K562 (cell line): Measurements from ENCODE around the gene KDM2B. TPM values are rescaled to one million over a fixed set of nuclear protein-coding genes. Genes with fewer than 3 reads are reported as not detected.

Experiments
- ATAC-seq: fragments of 200-7000 bp; cut with Tn5 transposase; 3 replicates; pipeline ENCODE4 v1.9.1; 2020; ENCODE audit warnings: moderate library complexity
- BruUV-seq: library from RNA; stranded (reverse); fragments of 400-500 nt; replicated peaks from 2 replicates; lab custom pipeline; 2021; lab: Mats Ljungman, UMichigan
- CTCF ChIA-PET: fragments of 300-600 bp; formaldehyde crosslinking; extraction: SDS; loops from one replicate; lab custom pipeline; 2021; ENCODE audit warnings: low intra/inter-chr PET ratio; lab: Yijun Ruan, JAX
- POLR2A ChIA-PET: fragments of 300-600, 350-650 bp; sonication (Branson Sonifier 250); formaldehyde crosslinking; extraction: SDS; loops from one replicate; lab custom pipeline; 2021; ENCODE audit warnings: antibody characterized with exemption, inconsistent platforms; lab: Yijun Ruan, JAX
- DNase-seq, 4 experiments: peaks; one replicate each; pipeline versions ENCODE4 v3.0.0 to v3.0.0-alpha.2; 2011 to 2018; ENCODE audit warnings: low spot score in 3 of 4, mixed read lengths in 3 of 4; ENCODE audit errors: extremely low read depth in 1 of 4
- FAIRE-seq: peaks from 2 replicates; lab custom pipeline; 2011; peaks lifted over from hg19 to GRCh38; lab: Jason Lieb, UNC
- H2AFZ ChIP-seq: 2 replicates; pipeline ENCODE4 v1.6.0; 2011; ENCODE audit warnings: low read depth, low read length, control low read depth, inconsistent platforms
- H3K27ac ChIP-seq: fragments of 200-600 bp; 3 replicates; pipeline ENCODE4 v1.8.0; 2011; ENCODE audit warnings: low read depth, mild to moderate bottlenecking, control low read depth, inconsistent platforms, low read length, moderate library complexity, mixed read lengths; ENCODE audit errors: extremely low read depth
- H3K27me3 ChIP-seq, 2 experiments: fragments of 300-600 bp in 1 of 2; 2 replicates in 1 of 2; 3 replicates in 1 of 2; pipeline versions ENCODE4 v1.6.0 to v1.8.0; 2011; ENCODE audit warnings: inconsistent platforms in 2 of 2, low read length in 2 of 2, mild to moderate bottlenecking in 1 of 2, mixed read lengths in 1 of 2, moderate library complexity in 1 of 2; ENCODE audit not compliant: control insufficient read depth in 2 of 2, insufficient read depth in 2 of 2
- H3K36me3 ChIP-seq: fragments of 300-600 bp; 3 replicates; pipeline ENCODE4 v1.8.0; 2011; ENCODE audit warnings: mild to moderate bottlenecking, low read length, inconsistent platforms; ENCODE audit not compliant: control insufficient read depth, insufficient read depth
- H3K4me1 ChIP-seq, 2 experiments: fragments of 200-600 bp in 1 of 2; replicated peaks in 1 of 2; 2 replicates in 1 of 2; 3 replicates in 1 of 2; pipeline versions ENCODE4 v1.5.1 to v1.8.0; 2011; ENCODE audit warnings: inconsistent platforms in 2 of 2, low read length in 2 of 2, mild to moderate bottlenecking in 1 of 2, mixed read lengths in 1 of 2, moderate library complexity in 1 of 2; ENCODE audit not compliant: control insufficient read depth in 2 of 2, insufficient read depth in 2 of 2
- H3K4me2 ChIP-seq: 2 replicates; pipeline ENCODE4 v1.6.1; 2011; ENCODE audit warnings: low read length, control low read depth, inconsistent platforms, mixed read lengths; ENCODE audit not compliant: insufficient read depth
- H3K4me3 ChIP-seq: fragments of 200-600 bp; sonication (generic), shearing (Covaris generic); 2 replicates; pipeline ENCODE4 v1.5.1; 2016; ENCODE audit warnings: control low read depth, inconsistent platforms
- H3K79me2 ChIP-seq: fragments of 200-600 bp; 3 replicates; pipeline ENCODE4 v1.8.0; 2011; ENCODE audit warnings: low read length, inconsistent platforms; ENCODE audit not compliant: control insufficient read depth, insufficient read depth
- H3K9ac ChIP-seq, 2 experiments: 2 replicates each; pipeline versions ENCODE4 v1.6.0 to v1.6.1; 2011; ENCODE audit warnings: low read depth in 2 of 2, low read length in 2 of 2, control low read depth in 1 of 2, inconsistent platforms in 1 of 2, mild to moderate bottlenecking in 1 of 2, mixed read lengths in 1 of 2; ENCODE audit not compliant: insufficient read depth in 1 of 2
- H3K9me1 ChIP-seq: one replicate; pipeline ENCODE4 v1.6.0; 2011; ENCODE audit warnings: inconsistent platforms, mild to moderate bottlenecking, low read length, moderate library complexity; ENCODE audit not compliant: control insufficient read depth, insufficient read depth
- H3K9me3 ChIP-seq: replicated peaks from 2 replicates; pipeline ENCODE4 v1.5.1; 2011; ENCODE audit warnings: low read depth, low read length, inconsistent platforms; ENCODE audit not compliant: control insufficient read depth, insufficient read depth
- H4K20me1 ChIP-seq: replicated peaks from 2 replicates; pipeline ENCODE4 v1.6.1; 2011; ENCODE audit warnings: low read length, inconsistent platforms, mixed read lengths; ENCODE audit not compliant: control insufficient read depth, insufficient read depth
- CREB5 ChIP-seq: fragments of 250-450 bp; sonication (Bioruptor Pico); IDR thresholded peaks from 2 replicates; pipeline ENCODE4 v1.5.0; 2020; ENCODE audit warnings: mild to moderate bottlenecking
- CREBBP ChIP-seq: IDR thresholded peaks from one replicate; pipeline ENCODE4 v1.6.1; 2012; ENCODE audit warnings: low read depth, mild to moderate bottlenecking, control low read depth, inconsistent platforms, low read length
- DDX20 ChIP-seq: fragments of 450-650 bp; IDR thresholded peaks from 2 replicates; pipeline ENCODE4 v1.6.1; 2016; ENCODE audit warnings: missing genetic modification characterization, low read depth, mild to moderate bottlenecking, missing compliant biosample characterization, moderate library complexity
- E2F3 ChIP-seq: fragments of 250-450 bp; sonication (Bioruptor Pico); IDR thresholded peaks from 2 replicates; pipeline ENCODE4 v1.4.0; 2020; ENCODE audit warnings: mild to moderate bottlenecking
- EP300 ChIP-seq: IDR thresholded peaks from 2 replicates; pipeline ENCODE4 v1.6.1; 2012; ENCODE audit warnings: low read length, improper control_type of control experiment
- GTF2E2 ChIP-seq: fragments of 200-800 bp; sonication (Bioruptor generic); IDR thresholded peaks from 2 replicates; pipeline ENCODE4 v1.6.1; 2016; ENCODE audit warnings: missing genetic modification characterization, missing compliant biosample characterization
- L3MBTL2 ChIP-seq: fragments of 450-650 bp; IDR thresholded peaks from 2 replicates; pipeline ENCODE4 v1.6.1; 2016; ENCODE audit warnings: mild to moderate bottlenecking, moderate library complexity
- MXI1 ChIP-seq: IDR thresholded peaks from 2 replicates; pipeline ENCODE4 v1.6.1; 2011; ENCODE audit warnings: low read depth, mild to moderate bottlenecking, improper control_type of control experiment, low read length
- PML ChIP-seq: IDR thresholded peaks from 2 replicates; pipeline ENCODE4 v1.6.1; 2012; ENCODE audit warnings: low read length, inconsistent platforms
- SRSF7 ChIP-seq: fragments of 200-400 bp; formaldehyde crosslinking; optimal IDR thresholded peaks from 2 replicates; pipeline ENCODE3; 2017; ENCODE audit warnings: mild to moderate bottlenecking, low read depth, low read length
- SUPT5H ChIP-seq: fragments of 450-650 bp; IDR thresholded peaks from 2 replicates; pipeline ENCODE4 v1.6.1; 2016
- TAF7 ChIP-seq: fragments of 450-650 bp; IDR thresholded peaks from 2 replicates; pipeline ENCODE4 v1.6.1; 2016; ENCODE audit warnings: missing genetic modification characterization, missing compliant biosample characterization
- TOE1 ChIP-seq, 2 experiments: fragments of 450-650 bp in 1 of 2; sonication (generic) in 1 of 2; formaldehyde crosslinking in 1 of 2; IDR thresholded peaks; 2 replicates each; pipeline versions ENCODE4 v1.7.1 to v1.8.0; 2016 to 2022; ENCODE audit warnings: borderline replicate concordance in 2 of 2, mild to moderate bottlenecking in 2 of 2, antibody characterized with exemption in 1 of 2, inconsistent platforms in 1 of 2, low read depth in 1 of 2, missing genetic modification reagents in 1 of 2, moderate library complexity in 1 of 2
- ZMIZ1 ChIP-seq, 2 experiments: fragments of 150-350 bp in 1 of 2; IDR thresholded peaks; 2 replicates each; pipeline ENCODE4 v1.6.1; 2012 to 2016; ENCODE audit warnings: low read depth in 2 of 2, low read length in 2 of 2, mild to moderate bottlenecking in 1 of 2, moderate library complexity in 1 of 2
- ZNF12 ChIP-seq: sonication (generic); formaldehyde crosslinking; IDR thresholded peaks from 2 replicates; pipeline ENCODE4 v1.4.0; 2020; ENCODE audit warnings: mild to moderate bottlenecking, missing genetic modification reagents
- ZNF124 ChIP-seq: sonication (generic); formaldehyde crosslinking; IDR thresholded peaks from 2 replicates; pipeline ENCODE4 v1.8.1; 2022; ENCODE audit warnings: missing genetic modification reagents
- ZNF134 ChIP-seq: fragments of 250-450 bp; sonication (Bioruptor Pico); conservative IDR thresholded peaks from 2 replicates; pipeline ENCODE4 v1.4.0; 2020
- ZNF212 ChIP-seq: fragments of 450-650 bp; formaldehyde crosslinking; IDR thresholded peaks from 2 replicates; pipeline ENCODE4 v1.4.0; 2020; ENCODE audit warnings: mild to moderate bottlenecking
- WGBS: fragments of 100-300 bp; shearing (Covaris generic); methylation state at CpG from one replicate; pipeline ENCODE4 v1.1.6; 2016; ENCODE audit warnings: low coverage, mixed read lengths; ENCODE audit not compliant: insufficient coverage; ENCODE audit errors: missing lambda C conversion rate; 5-methylcytosine and 5-hydroxymethylcytosine counted together
- in situ Hi-C: fragments of 300-500 bp; cut with MboI; formaldehyde crosslinking; loops from 4 replicates; pipeline ENCODE4 v1.15.0; 2018; ENCODE audit warnings: inconsistent platforms, mixed read lengths
- intact Hi-C: fragments of 100-400 bp; cut with micrococcal nuclease; formaldehyde crosslinking; loops from 2 replicates; pipeline ENCODE4 v1.14.2; 2022
- polyA plus RNA-seq, 8 experiments: library from polyadenylated mRNA; depleted of rRNA in 4 of 8; stranded (reverse) in 5 of 8; unstranded in 3 of 8; fragments of >200 nt; fragmentation: Nextera tagmentation in 2 of 8; fragmentation: Illumina TruSeq in 1 of 8; extraction: Ambion mirVana in 2 of 8; extraction: Trizol in 1 of 8; gene quantifications; 2 replicates each; pipeline versions ENCODE4 v1.2.1 to v1.2.3, GENCODE V29; 2011 to 2014; ENCODE audit warnings: inconsistent platforms in 1 of 8, missing spikeins in 1 of 8
- total RNA-seq, 7 experiments: library from RNA; depleted of rRNA in 6 of 7; stranded (reverse); fragments of >200 nt in 6 of 7; fragmentation: Illumina TruSeq in 2 of 7; extraction: Trizol in 2 of 7; gene quantifications; 2 replicates each; pipeline versions ENCODE4 v1.2.1 to v1.2.3, GENCODE V29; 2011 to 2021; ENCODE audit warnings: low replicate concordance in 1 of 7

KDM2B gene
- total and polyA plus RNA-seq, 9 of the 15 experiments (the other 6 are each of a cell fraction or from before 2014, with no cell fraction given): 7.4 to 50.5 (median 22.5) TPM

GRCh38 chr12:121579981-121580868 lies 598 bp downstream of the KDM2B start:
- Histone ChIP-seq H4K20me1 (no peaks in the 10 kb centered on the region), H3K79me2 (peaks cover 5% of the 10 kb centered on the region; the same call in 2 of the 3 replicates), H3K36me3 (peaks cover 5% of the 10 kb centered on the region; the same call in 1 of the 3 replicates), H3K4me1 (peaks cover 42 to 47% of the 10 kb centered on the region in 2 experiments), H3K4me3 (peak overlapping the region; percentile 54), H3K4me2 (peak overlapping the region; percentile 83), H3K9me3 (no peaks in the 10 kb centered on the region), H3K27me3 (no peaks in the 10 kb centered on the region), H3K9ac (peak overlapping the region; percentile 70 to 88), H3K9me1 (no peaks in the 10 kb centered on the region), H2AFZ (peak overlapping the region; percentile 90), H3K27ac (peak overlapping the region; percentile 88)
- WGBS: 1% methylated on average over 15 of the region's 54 CpGs
- intact Hi-C loops (loop anchor here (2.0 kb wide), 1 partner anchor 47 kb away; the partner anchor contains the start of gene ORAI1), in situ Hi-C loops (no loop called here)
- peak; percentile 79 for ATAC-seq
- peak; percentile 78 to 84 (median 84) for DNase-seq
- peak; percentile 11 for FAIRE-seq
- ChIA-PET POLR2A (interaction anchor here (0.6 to 2.1 kb wide), 9 partner anchors 11 to 1490 kb away, joined by 3 to 11 read pairs (median 3); no protein-coding TSS in a partner anchor), CTCF (no interaction called here)
- no TSS peak for BruUV-seq
- TF ChIP-seq L3MBTL2: no peak
- TF ChIP-seq EP300: no peak
- TF ChIP-seq TAF7: no peak
- TF ChIP-seq MXI1: no peak
- TF ChIP-seq ZMIZ1 (IDR thresholded peaks at IDR 0.05; ENCODE audit: low read depth in 2 of 2, low read length in 2 of 2): no peak
- TF ChIP-seq ZNF12: no peak
- peak; percentile 49; the same call in 1 of the 2 replicates for TF ChIP-seq DDX20 (tag)
- no peak for TF ChIP-seq CREB5 (CRISPR knock-in tag)
- TF ChIP-seq ZNF134 (CRISPR knock-in tag): no peak
- TF ChIP-seq PML: no peak
- TF ChIP-seq SRSF7: no peak
- TF ChIP-seq ZNF124 (CRISPR knock-in tag): no peak
- TF ChIP-seq E2F3 (CRISPR knock-in tag): no peak
- TF ChIP-seq TOE1 (IDR thresholded peaks at IDR 0.05; ENCODE audit: borderline replicate concordance): no peak
- no peak for TF ChIP-seq TOE1 (CRISPR knock-in tag; IDR thresholded peaks at IDR 0.05; ENCODE audit: borderline replicate concordance, low read depth)
- TF ChIP-seq ZNF212 (CRISPR knock-in tag): no peak
- TF ChIP-seq GTF2E2 (tag): no peak; the same call in 1 of the 2 replicates
- TF ChIP-seq CREBBP: no peak
- TF ChIP-seq SUPT5H: peak; percentile 21; the same call in 1 of the 2 replicates
